ENCODE data around the gene GP1BA.
"Not testable (repeated sequence)": the region's sequence is repeated elsewhere in the genome, so short reads cannot be mapped to it uniquely, and the experiment has no call there.

GP1BA gene

DNA sequence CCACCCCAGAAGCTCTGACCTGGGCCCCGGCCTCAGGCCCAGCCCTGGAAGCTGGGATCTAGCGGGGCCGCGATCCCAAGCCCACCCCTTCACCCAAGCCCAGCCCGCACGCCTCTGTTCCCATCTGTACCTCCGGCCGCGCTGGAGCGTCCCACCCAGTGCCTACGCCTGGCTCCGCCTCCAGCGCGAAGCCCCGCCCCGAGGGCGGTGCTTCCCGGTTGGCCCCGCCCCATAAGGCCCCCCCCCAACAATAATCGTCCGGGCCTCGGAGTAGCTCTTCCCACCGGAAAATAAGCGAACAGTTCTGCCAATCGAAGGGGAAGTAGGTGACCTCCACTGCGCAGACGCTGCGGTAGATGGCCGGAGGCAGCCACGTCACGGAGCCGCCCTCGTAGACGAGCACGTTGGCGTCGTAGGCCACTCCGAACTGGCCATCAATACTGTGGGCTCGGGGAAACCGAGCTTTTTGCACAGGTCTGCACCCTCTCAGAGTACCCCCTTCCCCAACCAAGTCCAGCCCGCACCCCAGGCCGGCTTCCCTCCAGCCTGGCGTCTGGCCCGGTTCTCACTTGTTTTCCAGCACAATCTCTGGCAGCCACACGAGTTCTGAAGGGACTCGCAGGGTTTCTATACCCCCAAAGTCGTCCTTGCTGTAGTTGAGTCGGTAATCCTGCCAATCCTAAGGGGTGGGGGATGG is 30.3 kb upstream of the GP1BA start:
- DNase-seq, result no peak

DNA sequence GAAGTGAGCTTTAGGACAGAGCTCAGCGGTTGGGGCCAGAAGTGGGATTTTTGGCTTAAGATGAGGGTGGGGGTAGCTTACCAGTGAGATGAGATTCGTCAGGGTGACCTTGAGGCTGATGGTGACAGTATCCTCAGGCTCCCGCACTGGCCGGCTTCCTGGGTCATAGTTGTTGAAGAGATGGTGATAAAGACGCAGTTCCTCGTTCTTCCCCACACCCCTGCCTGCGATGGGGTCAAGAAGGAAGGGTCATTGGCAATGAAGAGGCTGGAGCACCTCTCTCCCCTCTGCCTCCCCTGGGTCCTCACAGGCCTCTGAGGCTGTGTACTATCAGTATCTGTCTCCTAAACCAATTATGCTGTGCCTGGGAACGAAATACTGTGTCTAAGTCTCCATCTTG is 29.5 kb upstream of the GP1BA start:
- no peak for DNase-seq

DNA sequence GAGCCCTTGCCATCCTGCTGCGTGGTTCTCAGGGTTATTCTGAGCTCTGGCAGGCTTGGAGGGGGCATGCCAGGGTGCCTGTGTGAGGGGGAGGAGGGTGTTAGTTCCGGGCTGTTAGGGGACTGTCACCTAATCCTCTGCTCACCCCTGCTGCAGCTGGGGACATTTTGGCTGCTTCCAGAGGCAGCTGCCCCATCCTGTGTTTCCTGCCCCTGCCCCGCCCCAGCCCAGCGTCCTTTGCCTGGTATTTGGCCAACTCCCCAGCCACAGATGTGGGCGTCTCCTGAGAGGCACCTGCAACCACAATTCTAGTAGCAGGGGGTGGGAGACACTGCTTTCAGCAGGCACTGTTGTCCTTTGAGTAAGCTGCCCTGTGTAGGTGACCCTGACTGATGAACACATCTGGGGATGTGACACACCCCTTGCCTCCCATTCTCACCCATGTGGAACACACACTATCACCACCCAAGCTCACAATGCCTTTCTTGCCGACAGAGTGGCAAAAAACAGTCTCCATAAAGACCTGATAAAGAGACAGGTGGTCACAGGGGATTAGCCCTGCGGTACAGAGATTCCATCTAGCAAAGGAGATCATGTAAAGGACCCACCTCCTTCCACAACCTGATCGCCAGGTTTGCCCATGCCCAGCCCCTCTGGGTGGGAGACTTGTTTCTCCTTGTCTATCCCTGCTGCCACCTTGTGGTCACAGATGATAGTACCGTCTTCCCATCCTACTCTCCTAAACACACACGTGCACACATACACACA is 28.8 kb upstream of the GP1BA start, which contains the start of gene CHRNE:
Gene CHRNE (minus strand): TSS at position 48 of the 768 bp plus-strand sequence. CDS start 35 bp downstream, at position 13.
- peak in 3 of 4 experiments; percentile 32 to 50 (median 45) for DNase-seq

DNA sequence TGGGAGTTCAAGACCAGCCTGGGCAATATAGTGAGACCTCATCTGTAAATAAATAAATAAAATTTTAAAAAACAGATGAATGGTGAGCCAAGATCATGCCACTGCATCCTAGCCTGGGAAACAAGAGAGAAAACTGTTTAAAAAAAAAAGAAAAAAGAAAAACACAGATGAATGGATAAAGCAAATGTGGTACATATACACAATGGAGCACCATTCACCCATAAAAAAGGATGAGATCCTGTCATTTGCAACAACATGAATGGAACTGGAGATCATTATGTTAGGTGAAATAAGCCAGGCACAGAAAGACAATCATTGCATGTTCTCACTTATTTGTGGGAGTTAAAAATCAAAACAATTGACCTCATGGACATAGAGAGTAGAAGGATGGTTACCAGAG is 25.4 kb upstream of the GP1BA start:
- DNase-seq, result not testable (repeated sequence)

DNA sequence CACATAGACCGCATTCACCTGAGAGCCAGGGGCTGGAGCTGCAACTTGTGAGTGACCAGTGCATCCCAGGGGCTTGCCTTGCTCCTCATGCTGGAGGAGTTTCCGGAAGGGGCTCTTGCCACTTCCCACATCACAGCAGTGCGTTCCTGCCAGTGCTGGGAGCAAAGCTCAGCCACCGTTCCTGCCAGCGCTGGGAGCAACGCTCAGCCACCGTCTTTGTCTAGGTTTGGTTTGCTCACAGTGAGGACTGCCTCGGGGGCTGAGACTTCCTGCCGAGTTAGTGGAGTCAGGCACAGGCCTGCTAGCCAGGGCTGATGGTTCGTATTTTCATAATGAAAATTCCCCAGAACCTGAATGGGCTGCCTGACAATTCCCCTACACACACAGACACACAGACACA is 23.8 kb upstream of the GP1BA start:
- DNase-seq, result no peak

DNA sequence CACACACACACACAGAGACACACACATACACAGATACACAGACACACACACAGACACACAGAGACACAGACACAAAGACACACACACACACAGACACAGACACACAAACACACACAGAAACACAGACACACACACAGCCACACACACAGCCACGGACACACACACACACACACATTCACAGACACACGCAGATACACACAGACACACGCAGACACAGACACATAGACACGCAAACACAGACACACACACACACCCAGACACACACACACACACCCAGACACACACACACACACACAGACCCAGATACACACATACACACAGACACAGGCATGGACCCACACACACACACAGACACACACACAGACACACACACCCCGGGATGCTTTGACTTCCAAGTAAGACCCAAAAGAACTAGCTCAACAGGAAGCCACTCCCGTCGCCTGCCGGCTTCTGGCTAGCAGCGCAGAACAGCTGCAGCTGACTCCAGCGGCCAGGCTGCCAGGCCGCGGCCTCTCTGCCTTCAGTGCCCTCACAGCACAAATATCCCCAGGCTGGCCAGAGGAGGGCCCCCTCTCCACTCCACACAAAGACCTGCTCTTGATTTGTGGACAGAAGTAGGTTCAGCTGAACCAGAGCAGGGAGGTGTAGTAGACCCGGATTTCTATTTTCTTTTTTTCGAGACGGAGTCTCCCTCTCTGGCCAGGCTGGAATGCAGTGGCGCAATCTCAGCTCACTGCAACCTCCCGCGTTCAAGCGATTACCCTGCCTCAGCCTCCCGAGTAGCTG is 23.2 kb upstream of the GP1BA start:
- DNase-seq, result peak in 3 of 4 experiments; percentile 22 to 61 (median 49)

DNA sequence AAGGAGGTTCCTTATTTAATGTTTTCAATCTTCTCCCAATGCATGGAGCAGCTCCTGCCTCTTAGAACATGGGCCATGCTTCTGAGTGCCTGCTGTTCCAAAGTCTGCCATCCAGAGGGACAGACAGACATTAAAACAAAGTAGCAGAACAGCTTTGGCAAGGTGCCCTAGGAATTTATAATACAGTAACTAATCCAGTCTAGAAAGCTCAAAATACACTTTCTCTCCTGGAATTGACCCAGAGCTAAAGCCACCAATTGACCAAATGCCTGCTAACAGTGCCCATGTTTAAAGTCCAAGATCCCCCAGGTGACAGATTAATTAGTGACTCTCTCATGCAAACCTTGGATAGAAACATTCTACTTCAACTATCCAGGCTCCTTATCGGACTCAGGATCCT is 18.1 kb upstream of the GP1BA start:
- no peak for DNase-seq

DNA sequence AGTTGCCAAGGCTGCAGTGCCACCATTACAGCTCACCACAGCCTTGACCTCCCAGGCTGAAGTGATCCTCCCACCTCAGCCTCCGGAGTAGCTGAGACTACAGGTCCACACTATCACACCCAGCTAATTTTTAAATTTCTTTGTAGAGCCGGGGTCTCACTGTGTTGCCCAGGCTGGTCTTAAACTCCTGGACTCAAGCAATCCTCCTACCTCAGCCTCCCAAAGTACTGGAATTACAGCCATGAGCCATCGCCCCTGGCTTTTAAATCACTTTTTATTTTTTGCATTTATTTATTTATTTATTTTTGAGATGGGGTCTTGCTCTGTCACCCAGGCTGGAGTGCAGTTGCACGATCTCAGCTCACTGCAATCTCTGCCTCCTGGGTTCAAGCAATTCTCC is 17.5 kb upstream of the GP1BA start:
- DNase-seq, result not testable (repeated sequence)

DNA sequence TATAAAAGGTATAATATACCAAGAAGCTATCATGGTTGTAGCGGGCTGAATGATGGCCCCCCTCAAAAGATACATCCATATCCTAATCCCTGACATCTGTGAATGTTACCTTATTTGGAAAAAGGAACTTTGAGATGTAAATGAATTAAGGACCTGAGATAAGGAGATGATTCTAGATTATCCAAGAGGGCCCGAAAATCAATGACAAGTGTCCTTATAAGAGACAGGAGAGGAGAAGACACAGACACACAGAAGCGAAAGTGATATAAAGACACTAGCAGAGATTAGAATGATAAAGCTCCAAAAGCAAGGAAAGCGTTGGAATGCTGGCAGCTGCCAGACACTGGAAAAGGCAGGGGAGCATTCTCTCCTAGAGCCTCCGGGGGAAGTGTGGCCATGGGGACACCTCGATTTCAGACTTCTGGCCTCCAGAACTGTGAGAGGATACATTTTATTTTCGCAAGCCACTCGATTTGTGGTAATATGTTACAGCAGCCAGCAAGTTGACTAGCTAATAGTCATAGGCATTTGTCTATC is 12.5 kb upstream of the GP1BA start:
- no peak for DNase-seq

DNA sequence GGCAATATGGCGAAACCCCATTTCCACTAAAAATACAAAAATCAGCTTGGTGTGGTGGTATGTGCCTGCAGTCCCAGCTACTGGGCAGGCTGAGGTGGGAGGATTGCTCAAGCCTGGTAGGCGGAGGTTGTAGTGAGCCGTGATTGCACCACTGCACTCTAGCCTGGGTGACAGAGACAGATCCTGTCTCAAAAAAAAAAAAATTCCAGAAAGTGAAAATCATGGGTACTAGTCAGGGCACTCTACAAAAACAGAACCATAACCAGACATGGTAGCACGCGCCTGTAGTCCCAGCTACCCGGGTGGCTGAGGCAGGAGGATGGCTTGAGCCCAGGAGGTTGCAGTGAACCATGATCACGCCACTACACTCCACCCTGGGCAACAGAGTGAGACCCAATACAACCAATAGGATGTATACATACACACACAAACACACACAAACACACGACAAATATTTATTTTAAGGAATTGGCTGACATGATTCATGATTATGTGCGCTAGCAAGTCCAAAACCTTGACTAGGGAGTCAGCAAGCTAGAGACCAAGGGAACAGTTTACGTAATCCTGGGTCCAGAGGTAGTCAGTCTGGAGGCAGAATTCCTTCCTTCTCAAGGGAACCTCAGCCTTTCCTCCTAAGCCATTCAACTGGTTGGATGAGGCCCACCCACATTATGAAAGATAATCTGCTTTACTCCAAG is 11.6 kb upstream of the GP1BA start:
- DNase-seq, result no peak

DNA sequence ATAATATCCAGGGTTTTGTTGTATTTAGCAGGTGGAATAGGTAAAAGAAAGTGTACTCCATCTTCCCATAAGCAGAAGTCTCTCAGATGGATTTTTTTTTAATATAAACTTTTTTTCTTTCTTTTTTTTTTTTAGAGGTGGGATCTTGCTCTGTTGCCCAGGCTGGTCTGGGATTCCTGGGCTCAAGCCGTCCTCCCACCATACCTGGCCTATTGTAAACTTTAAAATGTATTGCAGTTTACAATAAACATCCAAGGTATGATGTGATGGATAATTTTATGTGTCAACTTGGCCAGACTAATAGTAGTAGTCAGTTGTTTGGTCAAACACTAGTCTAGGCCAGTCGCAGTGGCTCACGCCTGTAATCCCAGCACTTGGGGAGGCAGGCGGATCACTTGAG is 10.8 kb upstream of the GP1BA start:
- DNase-seq, result no peak

DNA sequence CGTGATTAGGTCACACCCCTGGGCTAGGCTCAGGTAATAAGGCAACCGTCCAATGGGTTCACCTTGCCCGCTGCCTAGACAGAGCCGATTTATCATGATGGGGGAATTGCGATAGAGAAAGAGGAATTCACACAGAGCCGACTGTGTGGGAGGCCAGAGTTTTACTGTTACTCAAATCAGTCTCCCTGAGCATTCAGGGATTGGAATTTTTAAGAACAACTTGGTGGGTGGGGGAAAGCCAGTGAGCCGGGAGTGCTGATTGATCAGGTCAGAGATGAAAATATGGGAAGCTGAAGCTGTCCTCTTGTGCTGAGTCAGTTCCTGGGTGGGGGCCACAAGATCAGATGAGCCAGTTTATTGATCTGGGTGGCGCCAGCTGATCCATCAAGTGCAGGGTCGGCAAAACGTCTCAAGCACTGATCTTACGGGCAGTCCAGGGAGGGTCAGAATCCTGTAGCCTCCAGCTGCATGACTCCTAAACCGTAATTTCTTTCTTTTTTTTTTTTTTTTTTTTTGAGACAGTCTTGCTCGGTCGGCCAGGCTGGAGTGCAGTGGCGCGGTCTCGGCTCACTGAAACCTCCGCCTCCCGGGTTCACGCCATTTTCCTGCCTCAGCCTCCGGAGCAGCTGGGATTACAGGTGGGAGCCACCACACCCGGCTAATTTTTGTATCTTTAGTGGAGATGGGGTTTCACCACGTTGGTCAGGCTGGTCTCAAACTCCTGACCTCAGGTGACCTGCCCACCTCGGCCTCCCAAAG is 5.3 kb upstream of the GP1BA start:
- not testable (repeated sequence) for DNase-seq

DNA sequence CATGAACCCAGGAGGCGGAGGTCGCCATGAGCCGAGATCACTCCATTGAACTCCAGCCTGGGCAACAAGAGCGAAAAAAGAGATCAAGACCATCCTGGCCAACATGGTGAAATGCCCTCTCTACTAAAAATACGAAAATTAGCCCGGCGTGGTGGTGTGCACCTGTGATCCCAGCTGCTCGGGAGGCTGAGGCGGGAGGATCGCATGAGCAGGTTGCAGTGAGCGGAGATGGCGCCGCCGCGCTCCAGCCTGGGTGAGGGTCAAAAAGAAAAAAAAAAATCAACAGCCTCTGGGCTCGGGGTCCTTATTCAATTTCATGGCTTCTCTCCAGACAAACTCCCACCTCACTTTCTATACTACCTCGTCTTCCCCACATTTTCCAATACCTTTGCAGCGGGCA is 3.2 kb upstream of the GP1BA start:
- no peak for DNase-seq

DNA sequence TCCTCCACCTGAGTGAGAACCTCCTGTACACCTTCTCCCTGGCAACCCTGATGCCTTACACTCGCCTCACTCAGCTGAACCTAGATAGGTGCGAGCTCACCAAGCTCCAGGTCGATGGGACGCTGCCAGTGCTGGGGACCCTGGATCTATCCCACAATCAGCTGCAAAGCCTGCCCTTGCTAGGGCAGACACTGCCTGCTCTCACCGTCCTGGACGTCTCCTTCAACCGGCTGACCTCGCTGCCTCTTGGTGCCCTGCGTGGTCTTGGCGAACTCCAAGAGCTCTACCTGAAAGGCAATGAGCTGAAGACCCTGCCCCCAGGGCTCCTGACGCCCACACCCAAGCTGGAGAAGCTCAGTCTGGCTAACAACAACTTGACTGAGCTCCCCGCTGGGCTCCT is 679 bp downstream of the GP1BA start:
- DNase-seq, result no peak

DNA sequence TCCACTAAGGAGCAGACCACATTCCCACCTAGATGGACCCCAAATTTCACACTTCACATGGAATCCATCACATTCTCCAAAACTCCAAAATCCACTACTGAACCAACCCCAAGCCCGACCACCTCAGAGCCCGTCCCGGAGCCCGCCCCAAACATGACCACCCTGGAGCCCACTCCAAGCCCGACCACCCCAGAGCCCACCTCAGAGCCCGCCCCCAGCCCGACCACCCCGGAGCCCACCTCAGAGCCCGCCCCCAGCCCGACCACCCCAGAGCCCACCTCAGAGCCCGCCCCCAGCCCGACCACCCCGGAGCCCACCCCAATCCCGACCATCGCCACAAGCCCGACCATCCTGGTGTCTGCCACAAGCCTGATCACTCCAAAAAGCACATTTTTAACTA is 1.6 kb downstream of the GP1BA start:
- no peak for DNase-seq

DNA sequence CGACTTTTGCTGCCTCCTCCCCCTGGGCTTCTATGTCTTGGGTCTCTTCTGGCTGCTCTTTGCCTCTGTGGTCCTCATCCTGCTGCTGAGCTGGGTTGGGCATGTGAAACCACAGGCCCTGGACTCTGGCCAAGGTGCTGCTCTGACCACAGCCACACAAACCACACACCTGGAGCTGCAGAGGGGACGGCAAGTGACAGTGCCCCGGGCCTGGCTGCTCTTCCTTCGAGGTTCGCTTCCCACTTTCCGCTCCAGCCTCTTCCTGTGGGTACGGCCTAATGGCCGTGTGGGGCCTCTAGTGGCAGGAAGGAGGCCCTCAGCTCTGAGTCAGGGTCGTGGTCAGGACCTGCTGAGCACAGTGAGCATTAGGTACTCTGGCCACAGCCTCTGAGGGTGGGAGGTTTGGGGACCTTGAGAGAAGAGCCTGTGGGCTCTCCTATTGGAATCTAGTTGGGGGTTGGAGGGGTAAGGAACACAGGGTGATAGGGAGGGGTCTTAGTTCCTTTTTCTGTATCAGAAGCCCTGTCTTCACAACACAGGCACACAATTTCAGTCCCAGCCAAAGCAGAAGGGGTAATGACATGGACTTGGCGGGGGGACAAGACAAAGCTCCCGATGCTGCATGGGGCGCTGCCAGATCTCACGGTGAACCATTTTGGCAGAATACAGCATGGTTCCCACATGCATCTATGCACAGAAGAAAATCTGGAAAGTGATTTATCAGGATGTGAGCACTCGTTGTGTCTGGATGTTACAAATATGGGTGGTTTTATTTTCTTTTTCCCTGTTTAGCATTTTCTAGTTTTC is 2.3 kb downstream of the GP1BA start:
- no peak for DNase-seq

DNA sequence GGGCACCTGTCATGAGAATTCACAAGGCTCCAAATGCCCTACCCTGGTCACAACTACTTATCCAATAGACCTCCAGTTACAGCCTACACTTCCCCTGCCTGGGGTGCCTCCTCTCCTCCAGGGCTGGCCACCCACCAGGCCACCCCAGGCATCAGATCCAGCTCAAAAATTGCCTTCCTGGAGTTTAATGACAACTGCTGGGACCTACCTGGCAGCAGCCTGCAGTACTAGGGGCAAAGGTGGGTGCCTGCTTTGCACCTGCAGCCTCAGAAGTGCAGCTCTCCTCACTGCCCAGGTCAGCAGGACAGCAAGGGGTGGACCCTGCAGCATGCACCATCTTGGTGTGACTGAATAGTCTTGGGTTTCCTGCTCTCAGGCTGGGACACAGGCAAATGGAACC is 3.6 kb downstream of the GP1BA start:
- DNase-seq, result no peak

DNA sequence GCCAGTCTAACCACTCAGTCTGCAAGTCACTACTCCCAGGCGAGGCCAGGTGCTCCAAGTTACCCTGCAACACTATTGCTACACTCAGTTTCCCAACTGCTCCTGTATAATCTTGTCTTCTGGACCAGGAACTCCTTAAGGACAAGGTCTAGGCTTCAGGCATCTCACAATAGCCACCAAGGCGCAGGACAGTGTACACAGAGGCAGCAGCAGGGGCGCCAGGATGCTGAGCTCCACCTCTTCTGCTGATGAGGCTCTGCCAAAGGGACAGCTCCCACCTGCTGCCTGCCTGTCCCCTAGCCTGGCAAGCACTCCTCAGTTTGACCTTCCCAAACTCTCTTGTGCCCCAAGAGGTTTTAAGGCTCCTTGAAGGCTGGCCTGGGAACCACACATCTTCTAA is 4.4 kb downstream of the GP1BA start:
- no peak for DNase-seq

DNA sequence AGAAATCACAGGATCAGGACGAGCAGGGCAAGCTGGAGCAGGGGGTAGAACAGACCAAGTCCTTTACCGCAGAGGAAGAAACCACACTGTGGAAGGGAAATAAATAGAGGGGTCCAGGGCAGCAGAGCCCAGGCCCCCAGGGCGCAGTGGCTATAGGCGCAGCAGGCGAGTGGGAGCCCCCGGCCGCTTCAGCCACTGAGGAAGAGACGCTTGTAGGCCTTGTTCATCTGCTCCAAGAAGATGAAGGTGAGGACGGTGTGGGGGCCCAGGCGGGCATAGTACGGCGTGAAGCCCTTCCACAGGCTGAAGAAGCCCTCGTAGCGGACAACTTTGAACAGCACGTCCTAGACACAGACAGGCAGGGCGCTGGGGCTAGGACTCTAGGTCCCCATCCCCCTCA is 5.5 kb downstream of the GP1BA start:
- DNase-seq, result no peak

DNA sequence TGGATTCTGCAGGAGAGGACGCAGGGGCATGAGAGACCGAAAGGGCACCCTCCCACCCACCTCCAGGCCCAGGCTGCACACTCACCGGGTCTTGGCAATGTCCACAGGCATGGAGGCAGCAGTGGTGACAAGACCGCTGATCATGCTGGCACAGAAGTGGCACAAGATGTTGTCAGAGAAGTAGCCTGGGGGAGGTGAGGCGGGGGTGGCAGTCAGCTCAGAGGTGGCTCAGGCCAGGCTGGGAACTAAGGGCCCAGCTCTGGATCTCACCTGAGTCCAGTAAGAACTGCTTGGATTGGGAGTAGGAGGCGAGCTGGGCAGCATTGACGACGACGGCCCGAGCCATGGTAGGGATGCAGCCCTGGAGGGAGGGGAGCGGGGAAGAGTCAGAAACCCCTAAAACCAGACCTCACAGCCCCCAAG is 6.0 kb downstream of the GP1BA start:
- DNase-seq, result no peak

All from activated naive CD4-positive, alpha-beta T cell (primary cell).